CD14-positive monocyte (primary cell): Measurements from ENCODE around the gene VSIG10L. TPM values are rescaled to one million over a fixed set of nuclear protein-coding genes. Genes with fewer than 3 reads are reported as not detected.

ENCODE experiments used
- DNase-seq, 3 donors: peaks; one replicate each; pipeline ENCODE4 v3.0.0-alpha.2; 2011 to 2022
- H2AFZ ChIP-seq: 2 replicates; pipeline ENCODE4 v1.6.0; 2012; ENCODE audit warnings: mild to moderate bottlenecking, low read depth, low read length, inconsistent platforms; ENCODE audit not compliant: insufficient read depth, poor library complexity, severe bottlenecking
- H3K27ac ChIP-seq, 2 donors: 1 replicate in 1 of 2; 2 replicates in 1 of 2; pipeline ENCODE4 v1.5.1; 2012 to 2013; ENCODE audit warnings: low read length in 2 of 2, control low read depth in 1 of 2, inconsistent platforms in 1 of 2, low read depth in 1 of 2, mild to moderate bottlenecking in 1 of 2
- H3K27me3 ChIP-seq, 2 donors: one replicate each; pipeline versions ENCODE4 v1.6.0 to v1.6.1; 2011 to 2013; ENCODE audit warnings: low read length in 2 of 2; ENCODE audit not compliant: control insufficient read depth in 2 of 2, insufficient read depth in 2 of 2
- H3K36me3 ChIP-seq, 2 donors: replicated peaks in 1 of 2; 1 replicate in 1 of 2; 2 replicates in 1 of 2; pipeline versions ENCODE4 v1.5.1 to v1.6.1; 2012 to 2013; ENCODE audit warnings: low read length in 2 of 2, control low read depth in 1 of 2, inconsistent platforms in 1 of 2, mild to moderate bottlenecking in 1 of 2; ENCODE audit not compliant: insufficient read depth in 2 of 2, control insufficient read depth in 1 of 2
- H3K4me1 ChIP-seq, 2 donors: 1 replicate in 1 of 2; 2 replicates in 1 of 2; pipeline versions ENCODE4 v1.5.1 to v1.6.1; 2012 to 2013; ENCODE audit warnings: low read length in 2 of 2, control low read depth in 1 of 2, inconsistent platforms in 1 of 2, mild to moderate bottlenecking in 1 of 2, moderate library complexity in 1 of 2; ENCODE audit not compliant: insufficient read depth in 2 of 2, control insufficient read depth in 1 of 2
- H3K4me2 ChIP-seq: replicated peaks from 2 replicates; pipeline ENCODE3; 2012; ENCODE audit warnings: low read length, moderate library complexity, mild to moderate bottlenecking; ENCODE audit not compliant: poor library complexity, severe bottlenecking; ENCODE audit errors: extremely low read depth
- H3K4me3 ChIP-seq, 3 experiments: fragments of 200-600 bp in 1 of 3; sonication (generic) in 1 of 3; replicated peaks in 1 of 3; 1 replicate in 2 of 3; 2 replicates in 1 of 3; pipeline ENCODE4 v1.5.1; 2011 to 2013; ENCODE audit warnings: low read length in 3 of 3, mild to moderate bottlenecking in 3 of 3, control low read depth in 2 of 3, low read depth in 2 of 3, inconsistent platforms in 1 of 3, moderate library complexity in 1 of 3
- H3K79me2 ChIP-seq: 2 replicates; pipeline ENCODE4 v1.6.0; 2012; ENCODE audit warnings: mild to moderate bottlenecking, control low read depth, inconsistent platforms, low read length, moderate library complexity; ENCODE audit not compliant: insufficient read depth
- H3K9ac ChIP-seq: 2 replicates; pipeline ENCODE4 v1.6.0; 2017; ENCODE audit warnings: low read length, mild to moderate bottlenecking; ENCODE audit not compliant: insufficient read depth, poor library complexity, severe bottlenecking
- H3K9me3 ChIP-seq, 2 donors: replicated peaks in 1 of 2; 1 replicate in 1 of 2; 2 replicates in 1 of 2; pipeline versions ENCODE4 v1.5.1 to v1.6.1; 2012 to 2013; ENCODE audit warnings: low read length in 2 of 2, control low read depth in 1 of 2; ENCODE audit not compliant: control insufficient read depth in 1 of 2, insufficient read depth in 1 of 2
- H4K20me1 ChIP-seq: 2 replicates; pipeline ENCODE4 v1.6.0; 2012; ENCODE audit warnings: mild to moderate bottlenecking, low read length, control low read depth, moderate library complexity; ENCODE audit not compliant: insufficient read depth
- H3K27ac Mint-ChIP-seq, 7 donors: one replicate each; pipeline ENCODE4 v1.8.0; 2020; ENCODE audit warnings: mild to moderate bottlenecking in 7 of 7, mixed read lengths in 7 of 7, moderate library complexity in 6 of 7, inconsistent platforms in 2 of 7
- H3K27me3 Mint-ChIP-seq, 3 donors: one replicate each; pipeline ENCODE4 v1.8.0; 2021 to 2022; ENCODE audit warnings: low read depth in 3 of 3, mild to moderate bottlenecking in 3 of 3, mixed read lengths in 3 of 3, moderate library complexity in 3 of 3, inconsistent platforms in 1 of 3
- H3K36me3 Mint-ChIP-seq, 2 donors: one replicate each; pipeline ENCODE4 v1.8.0; 2020; ENCODE audit warnings: mixed read lengths in 2 of 2, inconsistent platforms in 1 of 2, mild to moderate bottlenecking in 1 of 2
- H3K4me1 Mint-ChIP-seq: one replicate; pipeline ENCODE4 v1.8.0; 2020; ENCODE audit warnings: mild to moderate bottlenecking, mixed read lengths
- H3K4me3 Mint-ChIP-seq, 2 donors: one replicate each; pipeline ENCODE4 v1.8.0; 2020; ENCODE audit warnings: mild to moderate bottlenecking in 2 of 2, mixed read lengths in 2 of 2, moderate library complexity in 1 of 2
- H3K9me3 Mint-ChIP-seq, 7 donors: one replicate each; pipeline ENCODE4 v1.8.0; 2020 to 2022; ENCODE audit warnings: mixed read lengths in 7 of 7, mild to moderate bottlenecking in 6 of 7, moderate library complexity in 6 of 7, inconsistent platforms in 2 of 7
- WGBS: methylation state at CpG from one replicate; pipeline ENCODE4 v1.1.5; 2013; ENCODE audit warnings: missing lambda C conversion rate; ENCODE audit not compliant: insufficient coverage; 5-methylcytosine and 5-hydroxymethylcytosine counted together
- intact Hi-C, 2 donors: fragments of 100-400 bp; cut with micrococcal nuclease; formaldehyde crosslinking; loops; one replicate each; pipeline versions ENCODE4 v1.15.0 to v1.15.1; 2023
- polyA plus RNA-seq, 3 donors: library from polyadenylated mRNA; depleted of rRNA in 1 of 3; unstranded in 2 of 3; stranded (reverse) in 1 of 3; fragments of 300-500 nt in 2 of 3; fragments of >200 nt in 1 of 3; fragmentation: Illumina TruSeq in 2 of 3; gene quantifications; 1 replicate in 2 of 3; 2 replicates in 1 of 3; pipeline ENCODE4 v1.2.3, GENCODE V29; 2012 to 2021
- TF ChIP-seq, protein P1 (sequence below): fragments of 200-600 bp; IDR thresholded peaks from one replicate; pipeline ENCODE4 v1.8.0; 2022; ENCODE audit warnings: antibody characterized with exemption, mild to moderate bottlenecking

VSIG10L gene
- polyA plus RNA-seq, 3 donors = 0.62 to 2.3 (median 0.73) TPM

GRCh38 chr19:51389143-51389542 lies 47.2 kb upstream of the VSIG10L start:
- H3K9ac ChIP-seq = no peak overlapping the region
- Mint-ChIP-seq H3K27ac (peak overlapping the region in 1 of 7 donors; percentile 59), H3K27me3 (peaks cover 0 to 3% (median 1%) of the 10 kb centered on the region in 3 donors), H3K9me3 (no peaks in the 10 kb centered on the region), H3K4me1 (peaks cover 23% of the 10 kb centered on the region), H3K36me3 (no peaks in the 10 kb centered on the region), H3K4me3 (no peak overlapping the region)
- no peaks in the 10 kb centered on the region for H3K36me3 ChIP-seq
- WGBS = 95% methylated on average over 11 of the region's 14 CpGs
- no peaks in the 10 kb centered on the region for H4K20me1 ChIP-seq
- TF ChIP-seq, protein P1, sequence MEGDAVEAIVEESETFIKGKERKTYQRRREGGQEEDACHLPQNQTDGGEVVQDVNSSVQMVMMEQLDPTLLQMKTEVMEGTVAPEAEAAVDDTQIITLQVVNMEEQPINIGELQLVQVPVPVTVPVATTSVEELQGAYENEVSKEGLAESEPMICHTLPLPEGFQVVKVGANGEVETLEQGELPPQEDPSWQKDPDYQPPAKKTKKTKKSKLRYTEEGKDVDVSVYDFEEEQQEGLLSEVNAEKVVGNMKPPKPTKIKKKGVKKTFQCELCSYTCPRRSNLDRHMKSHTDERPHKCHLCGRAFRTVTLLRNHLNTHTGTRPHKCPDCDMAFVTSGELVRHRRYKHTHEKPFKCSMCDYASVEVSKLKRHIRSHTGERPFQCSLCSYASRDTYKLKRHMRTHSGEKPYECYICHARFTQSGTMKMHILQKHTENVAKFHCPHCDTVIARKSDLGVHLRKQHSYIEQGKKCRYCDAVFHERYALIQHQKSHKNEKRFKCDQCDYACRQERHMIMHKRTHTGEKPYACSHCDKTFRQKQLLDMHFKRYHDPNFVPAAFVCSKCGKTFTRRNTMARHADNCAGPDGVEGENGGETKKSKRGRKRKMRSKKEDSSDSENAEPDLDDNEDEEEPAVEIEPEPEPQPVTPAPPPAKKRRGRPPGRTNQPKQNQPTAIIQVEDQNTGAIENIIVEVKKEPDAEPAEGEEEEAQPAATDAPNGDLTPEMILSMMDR = no peak
- H3K4me3 ChIP-seq = no peak overlapping the region
- intact Hi-C loops = no loop called here
- H3K4me1 ChIP-seq = peaks cover 16 to 17% of the 10 kb centered on the region in 2 donors
- no peak for DNase-seq
- no peaks in the 10 kb centered on the region for H3K9me3 ChIP-seq
- no peak overlapping the region for H3K27ac ChIP-seq
- no peaks in the 10 kb centered on the region for H3K79me2 ChIP-seq
- H2AFZ ChIP-seq = no peak overlapping the region
- H3K27me3 ChIP-seq = no peaks in the 10 kb centered on the region
- H3K4me2 ChIP-seq = no peak overlapping the region

DNA sequence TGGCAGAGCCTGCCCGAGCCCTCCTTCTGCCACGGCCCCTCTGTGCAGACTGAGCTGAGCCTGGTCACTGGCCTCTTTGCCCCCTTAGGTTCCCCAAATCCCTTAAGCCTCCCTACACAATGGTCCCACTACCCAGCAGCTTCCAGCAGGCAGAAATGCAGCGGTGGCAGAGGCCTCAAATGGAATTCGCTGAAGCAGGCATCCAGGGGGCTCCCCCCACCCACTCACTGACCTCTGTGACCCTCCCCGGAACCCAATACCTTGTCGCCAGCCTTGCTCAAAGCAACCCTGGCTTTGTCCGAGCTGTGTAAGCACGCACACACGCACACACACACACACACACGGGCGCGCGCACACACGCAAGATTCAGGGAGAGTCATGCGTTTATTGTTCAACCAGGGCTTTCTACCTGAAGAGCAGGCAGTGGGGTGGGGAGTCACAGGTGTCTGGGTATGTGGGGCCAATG lies 46.0 kb upstream of the VSIG10L start, which contains the start of gene LIM2:
LIM2 (minus strand) TSS at position 51 of the 466 bp plus-strand sequence. CDS start 531 bp downstream, outside the sequence.
- 98% methylated on average over 4 of the region's 15 CpGs for WGBS
- H3K4me3 ChIP-seq = no peak within 1 kb of the TSS
- H3K79me2 ChIP-seq = no peaks in the 10 kb centered on the region
- no peaks in the 10 kb centered on the region for H3K9me3 Mint-ChIP-seq
- peak within 1 kb of the TSS in 2 of 7 donors; percentile 62 to 69 for H3K27ac Mint-ChIP-seq
- DNase-seq = no peak
- H3K36me3 ChIP-seq = no peaks in the 10 kb centered on the region
- TF ChIP-seq, protein P1 = no peak
- H3K36me3 Mint-ChIP-seq = no peaks in the 10 kb centered on the region
- intact Hi-C loops = no loop called here
- no peaks in the 10 kb centered on the region for H3K9me3 ChIP-seq
- H4K20me1 ChIP-seq = no peaks in the 10 kb centered on the region
- peak within 1 kb of the TSS in 1 of 2 donors; percentile 37 for H3K4me3 Mint-ChIP-seq
- H3K4me1 ChIP-seq = peaks cover 11 to 12% of the 10 kb centered on the region in 2 donors
- no peak within 1 kb of the TSS for H3K9ac ChIP-seq
- H3K27ac ChIP-seq = no peak within 1 kb of the TSS
- peaks cover 0 to 3% (median 1%) of the 10 kb centered on the region in 3 donors for H3K27me3 Mint-ChIP-seq
- H3K4me2 ChIP-seq = no peak within 1 kb of the TSS
- H2AFZ ChIP-seq = no peak within 1 kb of the TSS
- peaks cover 18% of the 10 kb centered on the region for H3K4me1 Mint-ChIP-seq
- H3K27me3 ChIP-seq = no peaks in the 10 kb centered on the region
